NAMALWA (cell line): Measurements from ENCODE around the gene SYT1.

Experiments
- DNase-seq: peaks from one replicate; pipeline ENCODE4 v3.0.0-alpha.2; 2015; ENCODE audit warnings: low spot score

SYT1 gene

GRCh38 chr12:79295572-79295971 is 431.0 kb downstream of the SYT1 start:
- DNase-seq = no peak

GRCh38 chr12:79296133-79296532 is 431.6 kb downstream of the SYT1 start:
- DNase-seq = no peak

- DNase-seq = no peak
Observed at GRCh38 chr12:79296871-79297270, 432.3 kb downstream of the SYT1 start.

GRCh38 chr12:79298506-79298905 is 433.9 kb downstream of the SYT1 start:
- DNase-seq = no peak

GRCh38 chr12:79299447-79300198 is 435.0 kb downstream of the SYT1 start:
- no peak for DNase-seq

GRCh38 chr12:79300199-79300568 is 435.6 kb downstream of the SYT1 start:
- DNase-seq = no peak

GRCh38 chr12:79301181-79301580 is 436.6 kb downstream of the SYT1 start:
- no peak for DNase-seq

- DNase-seq = no peak
Observed at GRCh38 chr12:79302162-79302814, 437.7 kb downstream of the SYT1 start.

GRCh38 chr12:79307340-79307739 is 442.8 kb downstream of the SYT1 start:
- DNase-seq = no peak

GRCh38 chr12:79309039-79309438 is 444.5 kb downstream of the SYT1 start:
- no peak for DNase-seq

GRCh38 chr12:79317179-79317847 is 452.7 kb downstream of the SYT1 start:
- no peak for DNase-seq

GRCh38 chr12:79322905-79323304 is 458.3 kb downstream of the SYT1 start:
- DNase-seq = no peak

- DNase-seq = no peak
Observed at GRCh38 chr12:79324571-79324970, 460.0 kb downstream of the SYT1 start.

- DNase-seq = no peak
Observed at GRCh38 chr12:79326222-79326621, 461.6 kb downstream of the SYT1 start.

GRCh38 chr12:79326663-79327062 is 462.1 kb downstream of the SYT1 start:
- DNase-seq = no peak

GRCh38 chr12:79327465-79327864 is 462.9 kb downstream of the SYT1 start:
- no peak for DNase-seq

GRCh38 chr12:79329933-79330332 is 465.4 kb downstream of the SYT1 start:
- no peak for DNase-seq

GRCh38 chr12:79331870-79332269 is 467.3 kb downstream of the SYT1 start:
- no peak for DNase-seq

- DNase-seq = no peak
Observed at GRCh38 chr12:79333144-79333543, 468.6 kb downstream of the SYT1 start.

GRCh38 chr12:79337662-79338290 is 473.2 kb downstream of the SYT1 start:
- DNase-seq = no peak

GRCh38 chr12:79344855-79345847 is 480.6 kb downstream of the SYT1 start:
- DNase-seq = peak; percentile 61

GRCh38 chr12:79347866-79348265 is 483.3 kb downstream of the SYT1 start:
- DNase-seq = peak; percentile 16
